Kidney glomerular epithelial cell (primary cell): Measurements from ENCODE around the gene STX2.

Experiments used
- DNase-seq: peaks from one replicate; lab custom pipeline; 2025; lab: John Stamatoyannopoulos, UW

Gene STX2

DNA sequence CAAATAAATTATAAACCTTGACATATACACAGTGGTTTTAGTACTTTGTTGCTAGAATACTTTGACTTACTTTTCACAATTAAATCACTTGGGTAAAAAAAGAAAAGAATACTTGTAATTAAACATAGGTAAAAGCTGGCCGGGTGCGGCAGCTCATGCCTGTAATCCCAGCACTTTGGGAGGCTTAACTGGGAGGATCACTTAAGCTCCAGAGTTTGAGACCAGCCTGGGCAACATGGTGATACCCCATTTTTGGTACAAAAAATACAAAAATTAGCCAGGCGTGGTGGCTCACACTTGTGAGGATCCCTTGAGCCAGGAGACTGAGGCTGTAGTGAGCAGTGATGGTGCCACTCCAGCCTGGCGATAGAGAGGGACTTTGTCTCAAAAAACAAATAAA lies 7.8 kb downstream of the STX2 start:
- DNase-seq = no peak

DNA sequence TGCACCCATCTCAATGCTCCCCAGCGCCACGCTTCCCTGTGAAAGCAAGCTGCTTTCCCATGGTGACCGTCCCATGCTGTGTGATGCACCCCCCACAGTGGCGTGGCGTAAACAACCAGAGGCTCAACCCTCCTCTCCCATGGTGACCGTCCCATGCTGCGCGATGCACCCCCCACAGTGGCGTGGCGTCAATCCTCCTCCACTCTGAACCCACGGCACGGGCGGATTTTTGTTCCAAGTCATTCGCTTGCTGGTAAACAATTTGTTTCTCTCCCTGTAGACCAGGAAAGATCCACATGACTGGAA lies 8.9 kb downstream of the STX2 start:
- DNase-seq = no peak

- DNase-seq = no peak
Measured at GRCh38 chr12:130829391-130830245, 9.4 kb downstream of the STX2 start.

- no peak for DNase-seq
Measured at GRCh38 chr12:130828895-130829294, 10.2 kb downstream of the STX2 start.

DNA sequence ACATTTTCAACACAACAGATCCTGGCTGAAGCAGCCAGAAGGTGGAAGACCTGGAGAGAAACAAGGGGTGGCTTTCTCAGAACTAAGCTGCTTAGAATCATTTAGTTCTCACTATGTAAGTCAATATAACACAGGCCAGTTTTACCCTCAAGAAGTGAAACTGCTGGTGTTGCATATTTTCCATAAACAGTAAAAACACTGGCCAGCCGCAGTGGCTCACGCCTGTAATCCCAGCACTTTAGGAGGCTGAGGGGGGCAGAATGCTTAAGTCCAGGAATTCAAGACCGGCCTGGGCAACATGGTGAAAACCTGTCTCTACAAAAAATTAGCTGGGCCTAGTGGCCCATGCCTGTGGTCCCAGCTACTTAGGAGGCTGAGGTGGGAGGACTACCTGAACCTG lies 11.6 kb downstream of the STX2 start:
- DNase-seq = no peak

DNA sequence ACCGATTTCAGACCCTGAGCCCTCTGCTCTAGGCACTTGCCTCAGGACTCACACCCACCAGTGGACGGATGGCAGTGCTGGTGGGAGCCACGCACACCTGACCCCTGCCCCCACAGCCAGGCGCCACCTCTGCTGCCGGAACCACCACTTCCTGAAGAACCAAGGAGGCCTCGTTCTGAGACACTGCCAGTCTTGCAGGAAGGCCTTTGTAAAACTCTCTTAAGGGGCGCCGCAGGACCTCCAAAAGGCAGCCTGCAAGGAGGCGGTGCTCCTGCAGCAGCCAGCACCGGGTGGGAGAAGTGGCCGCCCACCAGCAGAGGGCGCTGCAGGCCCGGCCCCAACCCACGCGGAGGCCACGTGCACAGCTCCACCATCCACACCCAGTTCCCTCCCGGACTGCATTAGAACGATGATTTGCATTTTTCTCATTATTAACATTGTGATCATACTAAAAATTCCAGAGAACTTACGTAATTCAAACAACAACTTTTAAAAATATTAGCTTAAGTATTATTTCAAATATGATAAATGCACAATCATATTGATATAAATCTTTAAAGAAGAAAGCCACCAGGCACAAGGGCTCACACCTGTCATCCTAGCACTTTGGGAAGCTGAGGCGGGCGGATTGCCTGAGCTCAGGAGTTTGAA lies 12.8 kb downstream of the STX2 start:
- DNase-seq = peak; percentile 10

DNA sequence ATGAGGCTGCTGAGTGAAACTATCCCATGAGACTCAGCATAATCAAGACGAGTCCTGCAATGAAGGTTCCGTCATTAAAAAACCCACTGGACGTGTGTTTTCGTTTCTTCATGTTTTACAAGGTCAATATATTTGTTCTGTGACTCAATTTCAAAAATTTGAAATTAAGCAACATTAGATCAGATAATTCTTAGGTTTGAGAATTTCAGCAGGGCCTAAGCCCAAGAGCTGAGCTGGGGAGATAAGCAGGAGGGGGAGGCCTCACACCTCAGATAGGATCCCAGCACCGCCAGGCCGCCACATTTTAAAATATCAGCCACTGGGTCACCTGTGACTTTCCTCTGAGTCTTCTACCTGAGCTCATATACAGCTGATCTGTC lies 13.3 kb downstream of the STX2 start:
- no peak for DNase-seq

- no peak for DNase-seq
Measured at GRCh38 chr12:130819681-130820080, 19.4 kb downstream of the STX2 start.

DNA sequence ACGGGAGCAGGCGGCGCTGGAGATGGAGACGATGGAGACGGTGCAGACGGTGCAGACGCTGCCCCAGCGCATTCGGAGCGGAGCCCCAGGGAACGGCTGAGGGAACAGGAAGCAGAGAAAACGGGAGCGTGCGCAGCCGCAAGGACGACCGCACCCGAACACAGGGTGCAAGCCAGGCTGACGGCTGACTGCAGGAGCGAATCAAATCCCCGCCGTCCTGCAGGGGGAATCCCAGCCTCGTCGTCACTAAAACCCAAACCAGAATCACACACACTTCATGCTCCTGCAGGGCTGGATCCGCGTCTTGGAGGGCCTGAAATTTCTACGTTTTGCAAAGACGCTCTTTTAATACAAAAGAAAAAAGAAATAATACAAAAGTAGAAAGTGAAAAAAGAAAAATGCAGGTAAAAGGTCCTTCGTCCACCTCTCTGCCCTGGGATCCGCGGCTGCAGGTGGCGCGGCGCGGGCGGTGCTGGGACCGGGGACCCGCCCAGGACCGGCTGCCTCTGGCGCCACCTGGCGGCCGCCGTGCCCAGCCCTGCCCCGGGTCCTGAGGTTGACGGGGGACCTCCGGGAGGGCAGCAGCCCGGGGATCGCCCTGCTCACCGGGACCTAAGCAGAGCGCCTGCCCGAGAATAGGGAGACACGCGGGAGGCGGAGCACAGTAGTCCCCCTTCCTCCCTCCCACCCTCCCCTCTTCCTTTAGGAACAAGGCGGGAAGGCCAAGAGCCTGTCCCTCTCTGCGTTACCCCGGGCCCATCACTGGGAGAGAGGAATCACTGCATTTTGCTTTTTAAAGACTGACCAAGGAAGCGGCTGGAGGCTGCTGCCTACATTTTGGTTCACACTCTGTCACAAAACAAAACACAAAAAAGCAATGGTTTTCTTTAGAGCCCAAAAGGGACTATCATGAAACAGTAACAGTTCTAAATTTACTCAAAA lies 20.1 kb downstream of the STX2 start:
- peak; percentile 10 for DNase-seq

- DNase-seq = no peak
Measured at GRCh38 chr12:130818272-130818634, 20.8 kb downstream of the STX2 start.

DNA sequence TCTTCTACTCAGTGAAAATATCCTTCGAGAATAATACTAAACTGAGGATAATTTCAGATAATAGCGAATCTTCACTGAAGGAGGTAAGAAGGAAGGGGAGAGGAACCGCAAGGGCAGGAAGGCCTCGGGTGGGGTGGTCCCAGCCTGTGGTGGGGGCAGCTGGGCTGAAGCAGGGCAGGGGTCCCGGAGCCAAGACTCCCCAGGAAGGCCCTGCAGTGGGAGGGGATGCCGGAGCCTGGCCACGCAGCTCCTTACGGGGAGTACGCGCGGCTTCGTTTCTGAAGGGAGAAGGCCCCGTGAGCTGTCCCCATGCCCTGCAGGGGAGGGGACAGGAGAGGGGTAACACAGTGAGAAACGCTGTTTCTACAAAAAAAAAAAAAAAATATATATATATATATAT lies 21.2 kb downstream of the STX2 start:
- no peak for DNase-seq

DNA sequence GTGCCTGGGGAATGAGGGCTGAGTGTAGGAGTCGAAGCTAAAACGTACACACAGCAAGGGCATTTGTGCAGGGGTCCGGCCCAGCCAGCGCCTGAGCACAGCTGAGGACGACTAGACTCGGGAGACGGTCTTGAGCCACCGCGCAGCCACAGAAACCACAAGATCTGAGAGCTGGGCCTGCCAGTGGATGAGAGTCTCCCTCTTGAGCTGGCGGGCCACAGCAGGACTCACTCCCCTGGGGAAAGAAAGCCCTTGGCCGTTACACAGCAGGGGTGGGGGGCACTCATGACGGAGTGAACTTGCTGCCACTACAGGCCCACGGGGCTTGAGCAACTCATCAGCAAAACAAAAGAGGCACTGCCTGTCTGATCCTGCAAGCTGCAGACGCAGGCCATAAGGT lies 23.0 kb downstream of the STX2 start:
- no peak for DNase-seq

GRCh38 chr12:130815028-130815741 lies 23.9 kb downstream of the STX2 start:
- DNase-seq = no peak

GRCh38 chr12:130813949-130814348 lies 25.1 kb downstream of the STX2 start:
- DNase-seq = no peak

- no peak for DNase-seq
Measured at GRCh38 chr12:130813436-130813835, 25.6 kb downstream of the STX2 start.

- no peak for DNase-seq
Measured at GRCh38 chr12:130809791-130810190, 29.3 kb downstream of the STX2 start.

GRCh38 chr12:130807309-130807708 lies 31.7 kb downstream of the STX2 start:
- DNase-seq = no peak

GRCh38 chr12:130806574-130806973 lies 32.5 kb downstream of the STX2 start:
- no peak for DNase-seq

- no peak for DNase-seq
Measured at GRCh38 chr12:130805635-130806034, 33.4 kb downstream of the STX2 start.

GRCh38 chr12:130804216-130804615 lies 34.8 kb downstream of the STX2 start:
- DNase-seq = no peak

DNA sequence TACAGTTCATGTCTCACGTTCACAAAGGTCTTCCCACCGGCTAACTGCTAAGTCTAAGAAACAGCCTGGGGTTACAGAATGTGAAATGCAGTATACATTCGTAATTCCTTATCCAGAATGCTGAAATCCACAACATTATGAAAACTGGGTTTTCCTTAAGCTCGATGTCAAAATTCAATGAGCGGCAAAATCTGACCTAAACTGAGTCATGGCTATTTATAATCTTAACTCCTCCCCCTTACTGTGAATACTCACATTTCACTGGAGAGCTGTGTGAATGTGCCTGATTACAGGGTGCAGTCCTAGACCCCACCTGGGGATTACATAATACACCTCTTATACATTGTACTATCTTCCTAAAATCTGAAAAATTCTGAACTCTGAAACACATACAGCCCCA lies 35.3 kb downstream of the STX2 start:
- no peak for DNase-seq

DNA sequence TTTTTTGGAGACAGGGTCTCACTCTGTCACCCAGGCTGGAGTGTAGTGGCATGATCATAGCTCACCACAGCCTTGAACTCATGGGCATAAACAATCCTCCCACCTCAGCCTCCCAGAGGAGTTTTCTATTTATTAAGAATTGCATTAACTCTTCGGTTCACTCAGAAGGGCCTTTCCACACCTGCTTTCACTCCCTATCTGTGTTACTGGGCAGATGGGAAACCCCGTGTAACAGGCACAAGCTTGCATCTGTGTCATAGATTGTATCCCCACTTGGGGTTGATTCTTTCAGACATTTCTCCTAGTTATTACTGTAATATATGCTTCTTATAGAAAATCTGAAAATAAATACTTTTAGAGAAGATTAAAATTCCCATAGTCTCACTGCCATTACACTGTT lies 38.7 kb downstream of the STX2 start:
- DNase-seq = no peak
